BJ (cell line): ENCODE data around the gene LINGO1. TPM values are rescaled to one million over a fixed set of nuclear protein-coding genes. Genes with fewer than 3 reads are reported as not detected.

Source experiments
- CTCF ChIA-PET: fragments of 350-600 bp; formaldehyde crosslinking; extraction: SDS; loops from one replicate; lab custom pipeline; 2021; ENCODE audit warnings: antibody characterized with exemption, inconsistent platforms; lab: Yijun Ruan, JAX
- POLR2A ChIA-PET: fragments of 300-600 bp; sonication (Branson Sonifier 250); formaldehyde crosslinking; extraction: SDS; loops from one replicate; lab custom pipeline; 2021; ENCODE audit warnings: antibody characterized with exemption; lab: Charles Lee
- DNase-seq: peaks from one replicate; pipeline ENCODE4 v3.0.0-alpha.2; 2011; ENCODE audit warnings: low read depth
- H3K27me3 ChIP-seq: 2 replicates; pipeline ENCODE4 v1.6.0; 2011; ENCODE audit warnings: low read length; ENCODE audit not compliant: control insufficient read depth, insufficient read depth
- H3K36me3 ChIP-seq: 2 replicates; pipeline ENCODE4 v1.5.1; 2011; ENCODE audit warnings: low read length; ENCODE audit not compliant: control insufficient read depth, insufficient read depth
- H3K4me3 ChIP-seq: 2 replicates; pipeline ENCODE4 v1.5.1; 2011; ENCODE audit warnings: low read depth, mild to moderate bottlenecking, control low read depth, low read length
- CTCF ChIP-seq: IDR thresholded peaks from 2 replicates; pipeline ENCODE4 v1.5.1; 2011; ENCODE audit warnings: low read depth, mild to moderate bottlenecking, control low read depth, inconsistent platforms, low read length, moderate library complexity; ENCODE audit not compliant: insufficient read depth
- polyA plus RNA-seq: library from polyadenylated mRNA; depleted of rRNA; stranded (reverse); fragments of >200 nt; gene quantifications from 2 replicates; pipeline ENCODE4 v1.2.3, GENCODE V29; 2011

The LINGO1 gene
- polyA plus RNA-seq, 1 experiment = not detected

GRCh38 chr15:77667338-77668234 lies 34.9 kb upstream of the LINGO1 start:
- Histone ChIP-seq H3K4me3 (no peak overlapping the region), H3K27me3 (peaks cover 35% of the 10 kb centered on the region), H3K36me3 (no peaks in the 10 kb centered on the region)
- TF ChIP-seq CTCF = no peak
- no peak for DNase-seq
- POLR2A ChIA-PET = no interaction called here
- CTCF ChIA-PET = interaction anchor here (2.3 kb wide), 1 partner anchor 20 kb away, joined by 6 read pairs; no protein-coding TSS in a partner anchor

- H3K27me3 ChIP-seq = peaks cover 32% of the 10 kb centered on the region
These were observed 33.6 kb upstream of the LINGO1 start for GRCh38 chr15:77666296-77666660.

GRCh38 chr15:77665530-77666295 lies 33.0 kb upstream of the LINGO1 start:
- POLR2A ChIA-PET = no interaction called here
- H3K27me3 ChIP-seq = peaks cover 28% of the 10 kb centered on the region
- H3K4me3 ChIP-seq = no peak overlapping the region
- CTCF ChIA-PET = interaction anchor here (1.5 kb wide), 1 partner anchor 33 kb away, joined by 4 read pairs; the partner anchor contains the start of gene LINGO1
- H3K36me3 ChIP-seq = no peaks in the 10 kb centered on the region
- no peak for TF ChIP-seq CTCF
- no peak for DNase-seq

More at GRCh38 chr15:77666296-77666660, 33.6 kb upstream of the LINGO1 start:
- no peak for DNase-seq
- ChIA-PET POLR2A (no interaction called here), CTCF (interaction anchor here (2.3 kb wide), 1 partner anchor 18 kb away, joined by 6 read pairs; no protein-coding TSS in a partner anchor)
- Histone ChIP-seq H3K36me3 (no peaks in the 10 kb centered on the region), H3K4me3 (no peak overlapping the region)
- TF ChIP-seq CTCF = no peak

GRCh38 chr15:77664428-77664827 lies 31.7 kb upstream of the LINGO1 start:
- TF ChIP-seq CTCF = no peak
- no peaks in the 10 kb centered on the region for H3K36me3 ChIP-seq
- no peak for DNase-seq
- CTCF ChIA-PET = interaction anchor here (1.5 to 1.8 kb wide), 2 partner anchors 31 to 157 kb away, joined by 4 to 6 read pairs; partner anchors contain the start of gene LINGO1
- H3K4me3 ChIP-seq = no peak overlapping the region
- H3K27me3 ChIP-seq = peaks cover 24% of the 10 kb centered on the region
- POLR2A ChIA-PET = no interaction called here

- POLR2A ChIA-PET = no interaction called here
- Histone ChIP-seq H3K4me3 (no peak overlapping the region), H3K27me3 (peaks cover 24% of the 10 kb centered on the region), H3K36me3 (no peaks in the 10 kb centered on the region)
- CTCF ChIA-PET = interaction anchor here (1.8 kb wide), 1 partner anchor 159 kb away, joined by 6 read pairs; no protein-coding TSS in a partner anchor
- no peak for DNase-seq
- TF ChIP-seq CTCF = no peak
These were observed 30.5 kb upstream of the LINGO1 start for GRCh38 chr15:77663256-77663655.
